ENCODE data around the gene MSL2. TPM values are rescaled to one million over a fixed set of nuclear protein-coding genes. Genes with fewer than 3 reads are reported as not detected.

MSL2 gene
- total RNA-seq, 1 donor from 2014 or later, result 44.7 TPM

DNA sequence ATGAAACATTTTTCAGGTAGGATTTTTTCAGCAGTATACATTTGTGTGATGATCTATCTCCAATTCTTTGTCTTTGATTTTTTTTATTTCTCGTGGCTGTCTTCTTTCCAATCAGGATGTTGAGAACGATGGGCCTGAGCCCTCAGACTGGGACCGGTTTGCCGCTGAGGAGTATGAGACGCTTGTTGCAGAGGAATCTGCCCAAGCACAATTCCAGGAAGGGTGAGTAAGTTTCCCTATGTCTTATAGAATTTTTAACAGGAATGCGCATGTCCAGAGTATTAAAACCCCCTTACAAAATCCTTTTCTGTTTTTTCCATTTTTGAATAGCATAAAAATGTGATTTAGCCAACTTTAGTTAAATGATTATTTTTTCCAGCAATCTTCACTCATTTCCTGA lies 90.0 kb downstream of the MSL2 start:
- Mint-ChIP-seq H3K9me3 (ENCODE audit: unreplicated experiment) (no peaks in the 10 kb centered on the region), H3K4me1 (ENCODE audit: unreplicated experiment) (peaks cover 10% of the 10 kb centered on the region)

DNA sequence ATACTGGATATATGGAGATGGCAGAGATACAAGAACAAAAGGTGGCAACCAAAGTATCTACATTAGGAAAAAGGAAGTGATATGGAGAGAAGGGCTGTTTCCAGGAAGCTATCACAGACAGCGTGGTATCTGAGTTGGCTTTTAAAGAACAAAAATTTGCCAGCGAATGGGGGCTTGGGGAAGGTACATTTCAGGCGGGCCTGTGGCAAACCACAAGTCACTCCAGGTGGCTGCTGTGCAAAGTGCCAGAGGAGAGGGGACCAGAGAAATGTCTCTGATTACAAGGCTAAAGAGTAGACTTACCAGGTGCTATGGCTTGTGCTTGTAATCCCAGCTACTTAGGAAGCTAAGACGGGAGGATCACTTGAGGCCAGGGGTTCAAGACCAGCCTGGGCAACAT lies 91.1 kb downstream of the MSL2 start:
- TF ChIP-seq, protein P1, sequence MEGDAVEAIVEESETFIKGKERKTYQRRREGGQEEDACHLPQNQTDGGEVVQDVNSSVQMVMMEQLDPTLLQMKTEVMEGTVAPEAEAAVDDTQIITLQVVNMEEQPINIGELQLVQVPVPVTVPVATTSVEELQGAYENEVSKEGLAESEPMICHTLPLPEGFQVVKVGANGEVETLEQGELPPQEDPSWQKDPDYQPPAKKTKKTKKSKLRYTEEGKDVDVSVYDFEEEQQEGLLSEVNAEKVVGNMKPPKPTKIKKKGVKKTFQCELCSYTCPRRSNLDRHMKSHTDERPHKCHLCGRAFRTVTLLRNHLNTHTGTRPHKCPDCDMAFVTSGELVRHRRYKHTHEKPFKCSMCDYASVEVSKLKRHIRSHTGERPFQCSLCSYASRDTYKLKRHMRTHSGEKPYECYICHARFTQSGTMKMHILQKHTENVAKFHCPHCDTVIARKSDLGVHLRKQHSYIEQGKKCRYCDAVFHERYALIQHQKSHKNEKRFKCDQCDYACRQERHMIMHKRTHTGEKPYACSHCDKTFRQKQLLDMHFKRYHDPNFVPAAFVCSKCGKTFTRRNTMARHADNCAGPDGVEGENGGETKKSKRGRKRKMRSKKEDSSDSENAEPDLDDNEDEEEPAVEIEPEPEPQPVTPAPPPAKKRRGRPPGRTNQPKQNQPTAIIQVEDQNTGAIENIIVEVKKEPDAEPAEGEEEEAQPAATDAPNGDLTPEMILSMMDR (IDR thresholded peaks at IDR 0.05; ENCODE audit: unreplicated experiment), result no peak
- no peaks in the 10 kb centered on the region for H3K9me3 Mint-ChIP-seq (ENCODE audit: unreplicated experiment)
- no peak overlapping the region for H3K27ac Mint-ChIP-seq (ENCODE audit: unreplicated experiment)
- peaks cover 5% of the 10 kb centered on the region for H3K36me3 Mint-ChIP-seq (ENCODE audit: low read depth, unreplicated experiment)
- peaks cover 2% of the 10 kb centered on the region for H3K27me3 Mint-ChIP-seq (ENCODE audit: unreplicated experiment)
- peak overlapping the region; percentile 35 for H3K4me3 Mint-ChIP-seq (ENCODE audit: unreplicated experiment)
- no peak for DNase-seq (ENCODE audit: low spot score)
- H3K4me1 Mint-ChIP-seq (ENCODE audit: unreplicated experiment), result peaks cover 10% of the 10 kb centered on the region

More for the DNA sequence above, 90.0 kb downstream of the MSL2 start:
- TF ChIP-seq, protein P1 (IDR thresholded peaks at IDR 0.05; ENCODE audit: unreplicated experiment), result no peak
- no peak for DNase-seq (ENCODE audit: low spot score)
- peaks cover 2% of the 10 kb centered on the region for H3K27me3 Mint-ChIP-seq (ENCODE audit: unreplicated experiment)
- H3K4me3 Mint-ChIP-seq (ENCODE audit: unreplicated experiment), result peak overlapping the region; percentile 27
- no peak overlapping the region for H3K27ac Mint-ChIP-seq (ENCODE audit: unreplicated experiment)
- peaks cover 5% of the 10 kb centered on the region for H3K36me3 Mint-ChIP-seq (ENCODE audit: low read depth, unreplicated experiment)

Other genes starting within 250 kb of the MSL2 start
- gene PPP2R3A, start 230.6 kb downstream of the MSL2 start, total RNA-seq (ENCODE audit: unreplicated experiment), result 19.3 TPM
- 35.2 TPM for gene PCCB, start 54.0 kb upstream of the MSL2 start, total RNA-seq (ENCODE audit: unreplicated experiment)